Measurements from ENCODE around the gene SAMD4B. TPM values are rescaled to one million over a fixed set of nuclear protein-coding genes. Genes with fewer than 3 reads are reported as not detected.

The SAMD4B gene
- total RNA-seq, 1 donor from 2014 or later, result 21.8 TPM

DNA sequence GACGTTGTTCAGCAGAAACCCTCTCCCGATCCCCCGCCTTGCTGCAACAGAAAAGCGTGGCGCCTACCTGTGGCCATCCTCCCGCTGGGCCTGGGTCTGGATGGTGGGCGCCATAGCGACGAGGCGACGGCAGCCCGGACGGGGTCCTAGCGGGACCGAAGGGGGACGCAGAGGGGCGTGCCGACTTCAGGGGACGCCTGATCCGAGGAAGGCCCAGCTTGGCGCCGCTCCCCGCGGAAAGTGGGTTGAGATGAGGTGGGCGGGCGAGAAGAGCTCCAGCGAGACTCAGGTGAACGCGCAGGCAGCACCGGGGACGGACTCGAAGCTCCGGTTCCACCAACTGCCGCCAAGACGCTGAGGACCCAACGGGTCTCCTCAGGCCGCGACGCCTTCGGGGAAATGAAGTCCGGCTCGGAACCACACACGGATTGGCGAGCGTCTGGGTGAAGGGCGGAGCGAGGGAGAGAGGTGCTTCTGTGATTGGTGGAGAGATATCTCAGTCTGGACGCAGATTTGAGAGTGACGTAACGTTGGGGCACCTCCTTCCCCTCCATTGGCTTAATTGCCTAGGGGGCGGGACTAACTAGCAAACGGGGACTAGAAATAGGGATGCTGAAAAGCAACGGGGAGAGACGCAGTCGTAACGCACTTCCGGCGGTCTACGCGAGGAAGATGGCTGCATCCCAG is 48.7 kb downstream of the SAMD4B start, which contains the start of the genes MED29 and PAF1:
MED29 (plus strand) TSS at position 628 of the 687 bp plus-strand sequence; CDS start at position 673, 45 bp downstream.
PAF1 (minus strand) TSS at position 356 of the 687 bp plus-strand sequence; CDS start at position 114, 242 bp downstream.
- peak; percentile 99 to 100 for DNase-seq (ENCODE audit: low read depth in 2 of 2)

DNA sequence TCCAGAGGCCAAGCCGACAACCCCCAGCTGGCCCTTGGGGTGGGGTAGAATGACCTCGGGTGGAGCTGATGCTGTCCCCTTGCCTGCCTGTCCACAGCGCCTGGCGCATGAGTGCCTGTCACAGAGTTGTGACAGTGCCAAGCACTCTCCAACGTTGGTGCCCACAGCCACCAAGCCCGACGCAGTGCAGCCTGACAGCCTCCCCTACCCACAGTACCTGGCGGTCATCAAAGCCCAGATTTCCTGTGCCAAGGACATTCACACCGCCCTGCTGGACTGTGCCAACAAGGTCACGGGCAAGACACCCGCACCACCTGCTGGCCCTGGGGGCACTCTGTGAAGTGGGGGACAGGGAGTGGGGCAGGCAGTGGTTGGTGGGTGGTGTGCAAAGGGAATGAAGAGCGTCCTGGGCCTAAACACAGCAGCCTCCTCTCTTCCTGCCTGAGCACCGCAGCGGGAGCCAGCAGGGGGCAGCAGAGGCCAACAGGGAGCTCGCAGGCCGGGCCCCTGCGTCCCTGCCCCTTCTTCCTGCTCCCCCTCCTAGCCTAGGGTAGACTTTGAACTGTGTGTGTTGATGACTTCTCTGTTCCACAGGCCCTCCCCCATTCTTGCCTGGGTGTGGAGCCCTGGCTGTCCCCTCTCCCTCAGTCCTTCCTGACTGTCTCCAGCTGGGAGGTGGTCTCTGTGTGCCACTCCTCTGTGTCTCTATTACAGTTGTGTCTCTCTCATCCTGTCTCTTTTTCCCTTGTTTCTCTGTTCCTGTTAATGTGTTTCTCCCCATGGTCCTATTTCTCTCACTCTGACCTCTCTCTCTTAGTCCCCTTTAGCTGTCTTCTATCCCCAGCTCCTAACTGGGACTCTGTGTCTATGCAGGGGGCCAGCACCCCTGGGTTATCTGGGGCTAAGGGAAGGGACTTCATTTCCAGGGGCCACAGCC is 55.4 kb downstream of the SAMD4B start:
- peak; percentile 87 to 91 for DNase-seq (ENCODE audit: low read depth in 2 of 2)

DNA sequence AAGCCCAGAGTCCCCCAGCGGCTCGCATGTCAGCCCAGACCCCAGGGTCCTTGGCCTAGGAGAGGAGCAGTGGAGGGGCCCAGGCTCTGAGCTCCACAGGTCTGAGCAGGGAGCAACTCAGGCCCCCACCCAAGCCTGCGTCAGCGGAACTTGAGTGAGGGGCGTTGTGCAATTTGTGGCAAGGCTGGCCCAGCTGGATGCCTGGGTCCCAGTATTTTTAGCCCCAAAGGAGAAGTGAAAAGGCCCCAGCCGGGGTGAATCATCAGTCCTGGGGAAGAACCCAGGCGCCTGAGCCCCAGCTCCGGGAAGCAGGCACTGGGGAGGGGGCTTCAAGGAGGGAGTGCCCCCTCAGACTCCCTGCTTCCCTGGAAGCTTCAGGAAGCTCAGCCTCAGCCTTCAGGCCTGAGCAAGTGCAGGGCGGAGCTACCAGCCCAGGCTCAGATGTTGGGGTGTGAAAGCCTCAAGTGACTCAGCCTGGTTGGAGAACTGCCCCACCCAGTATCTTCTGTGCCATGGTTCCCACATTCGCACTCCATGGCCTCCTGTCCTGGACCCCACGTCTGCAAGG is 56.2 kb downstream of the SAMD4B start:
- peak in 1 of 2 donors; percentile 77 for DNase-seq (ENCODE audit: low read depth in 2 of 2)

DNA sequence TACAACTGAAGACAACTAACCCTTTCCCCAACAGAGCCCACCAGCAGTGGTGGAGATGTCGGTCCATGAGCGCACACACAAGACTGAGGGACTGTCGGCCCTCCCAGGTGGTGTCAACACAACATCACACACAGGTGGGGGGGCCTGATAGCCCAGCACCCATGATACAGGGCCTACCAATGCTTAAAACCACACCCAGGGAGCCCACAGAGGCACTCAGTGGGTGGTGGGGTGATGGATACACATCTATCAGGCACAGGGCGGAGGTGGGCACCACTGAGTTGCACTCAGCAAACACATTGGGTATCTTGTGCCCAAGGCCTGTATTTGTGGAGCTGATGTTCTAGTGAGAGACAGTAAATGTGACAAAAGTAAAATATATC is 57.4 kb downstream of the SAMD4B start:
- DNase-seq (ENCODE audit: low read depth in 2 of 2), result no peak

DNA sequence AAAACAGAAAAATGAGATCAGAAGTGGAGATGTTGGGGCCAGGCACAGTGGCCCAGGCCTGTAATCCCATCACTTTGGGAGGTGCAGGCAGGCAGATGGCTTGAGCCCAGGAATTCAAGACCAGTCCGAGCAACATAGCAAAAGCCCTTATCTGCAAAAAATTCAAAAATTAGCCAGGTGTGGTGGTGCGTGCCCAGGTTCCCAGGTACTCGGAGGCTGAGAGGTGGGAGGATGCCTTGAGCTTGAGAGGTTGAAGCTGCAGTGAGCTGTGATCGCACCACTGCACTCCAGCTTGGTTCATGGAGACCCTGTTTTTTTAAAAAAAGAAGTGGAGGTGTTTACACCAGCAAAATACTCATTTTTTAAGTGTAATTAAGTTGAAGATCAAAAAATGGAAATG is 57.8 kb downstream of the SAMD4B start:
- DNase-seq (ENCODE audit: low read depth in 2 of 2), result no peak

- no peak for DNase-seq (ENCODE audit: low read depth in 2 of 2)
These were observed 58.9 kb downstream of the SAMD4B start for GRCh38 chr19:39401070-39401548.

GRCh38 chr19:39401549-39402345 is 59.5 kb downstream of the SAMD4B start:
- DNase-seq (ENCODE audit: low read depth in 2 of 2), result peak in 1 of 2 donors; percentile 20

GRCh38 chr19:39402346-39403300 is 60.4 kb downstream of the SAMD4B start:
- peak; percentile 94 to 98 for DNase-seq (ENCODE audit: low read depth in 2 of 2)

DNA sequence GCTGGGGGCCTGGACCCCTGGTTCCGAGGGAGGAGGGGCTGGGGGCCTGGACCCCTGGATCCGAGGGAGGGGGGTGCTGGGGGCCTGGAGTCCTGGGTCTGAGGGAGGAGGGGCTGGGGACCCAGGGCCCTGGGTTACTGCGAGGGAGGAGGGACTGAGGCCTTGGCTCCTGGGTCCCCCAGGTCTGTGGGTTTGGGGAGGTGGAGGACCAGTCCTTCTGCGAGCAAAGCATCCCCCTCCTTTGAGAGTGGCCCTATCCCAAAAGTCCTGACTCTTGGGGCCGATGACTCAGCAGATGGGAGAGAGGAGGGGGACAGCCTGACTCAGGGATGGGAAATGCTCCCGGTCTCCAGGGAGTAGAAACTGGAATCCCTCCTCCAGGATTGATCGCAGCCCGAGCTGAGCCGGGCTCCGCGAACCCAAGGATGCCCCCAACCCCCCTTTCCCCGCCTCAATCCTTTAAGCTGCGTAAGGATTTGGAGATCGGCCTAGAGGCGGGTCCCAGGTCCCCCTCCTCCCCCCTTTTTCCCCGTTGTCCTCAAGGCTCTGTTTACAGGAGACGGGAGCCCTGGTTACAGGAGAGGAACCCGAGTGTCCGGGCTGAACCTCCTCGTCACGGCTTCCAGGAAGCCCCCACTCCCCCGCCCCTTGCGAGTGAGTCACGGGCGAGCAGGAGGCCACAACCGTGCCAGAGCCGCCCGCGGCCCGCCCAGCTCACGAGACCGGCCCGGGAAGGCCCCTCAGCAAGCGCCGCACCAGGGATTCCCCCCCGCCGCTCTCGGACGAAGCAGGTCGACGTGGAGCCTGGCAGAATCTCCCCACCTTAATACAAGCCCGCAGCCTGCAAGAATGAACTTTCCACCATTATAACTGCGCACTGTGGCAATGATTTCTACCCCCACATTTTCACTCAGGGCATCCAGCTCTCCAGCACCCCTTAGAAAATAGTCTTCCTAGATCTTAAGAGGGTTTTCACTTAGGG is 61.4 kb downstream of the SAMD4B start:
- peak; percentile 99 for DNase-seq (ENCODE audit: low read depth in 2 of 2)

- DNase-seq (ENCODE audit: low read depth in 2 of 2), result no peak
These were observed 63.2 kb downstream of the SAMD4B start for GRCh38 chr19:39405261-39405957.

DNA sequence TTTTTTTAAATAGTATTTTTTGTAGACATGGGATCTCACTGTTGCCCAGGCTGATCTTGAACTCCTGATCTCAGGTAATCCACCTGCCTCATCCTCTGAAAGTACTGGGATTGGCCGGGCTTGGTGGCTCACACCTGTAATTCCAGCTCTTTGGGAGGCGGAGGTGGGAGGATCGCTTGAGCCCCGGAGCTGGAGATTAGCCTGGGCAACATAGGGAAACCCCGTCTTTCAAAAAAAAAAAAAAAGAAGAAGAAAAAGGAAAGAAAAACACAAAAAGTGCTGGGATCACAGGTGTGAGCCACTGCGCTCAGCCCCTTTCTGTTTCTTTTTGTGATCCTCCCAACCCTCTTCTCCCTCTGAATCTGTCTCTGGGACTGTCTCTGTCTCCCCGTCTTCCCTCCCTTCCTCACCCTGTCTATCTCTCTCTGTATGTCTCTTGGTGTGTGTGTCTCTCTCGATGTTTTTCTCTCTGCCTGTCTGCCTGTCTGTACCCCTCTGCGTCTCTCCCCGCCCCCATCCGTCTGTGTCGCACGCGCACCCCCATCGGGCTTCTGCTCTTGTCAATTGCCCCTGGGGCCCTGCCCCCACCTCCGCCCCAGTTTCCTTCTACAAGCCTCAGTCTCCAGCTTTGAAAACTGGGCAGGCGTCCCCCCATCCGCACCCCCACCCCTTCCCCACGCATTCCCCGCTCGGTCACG is 63.9 kb downstream of the SAMD4B start:
- no peak for DNase-seq (ENCODE audit: low read depth in 2 of 2)

DNA sequence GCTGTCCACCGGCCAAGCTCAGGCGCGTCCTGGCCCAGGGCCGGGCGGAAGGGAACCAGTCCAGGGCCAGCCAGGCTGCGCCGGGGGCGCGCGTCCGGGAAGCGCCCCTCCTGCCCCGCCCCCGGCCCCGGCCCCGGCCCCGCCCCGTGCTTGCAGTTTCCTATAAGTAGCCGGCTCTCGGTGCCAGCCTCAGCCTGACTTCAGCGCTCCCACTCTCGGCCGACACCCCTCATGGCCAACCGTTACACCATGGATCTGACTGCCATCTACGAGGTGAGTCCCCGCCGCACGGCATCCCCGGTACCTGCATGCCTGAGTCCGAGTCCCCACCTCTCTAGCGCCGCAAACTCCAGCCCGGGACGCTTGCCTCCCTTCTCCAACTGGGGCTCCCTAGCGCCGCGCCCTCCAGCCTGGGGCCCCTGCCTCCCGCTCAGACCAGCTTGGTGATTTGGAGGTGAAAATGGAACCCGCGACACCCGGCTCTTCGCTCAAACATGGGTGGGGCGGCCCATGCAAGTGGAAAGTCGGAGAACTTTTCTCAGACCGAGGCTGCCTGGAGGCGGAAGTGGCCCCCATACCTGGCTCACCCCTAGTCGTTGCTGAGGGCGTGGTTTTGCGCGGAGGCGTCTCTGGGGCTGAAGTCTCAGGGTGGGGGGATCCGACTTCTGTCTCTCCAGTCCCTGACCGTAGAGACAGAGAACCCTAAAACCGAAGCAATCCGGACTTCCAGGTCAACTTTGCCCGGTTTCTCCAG is 64.6 kb downstream of the SAMD4B start, which contains the start of gene ZFP36:
ZFP36 (plus strand) TSS at position 192 of the 754 bp plus-strand sequence; CDS start at position 250, 58 bp downstream.
- DNase-seq (ENCODE audit: low read depth in 2 of 2), result peak; percentile 84 to 94

- DNase-seq (ENCODE audit: low read depth in 2 of 2), result no peak
These were observed 65.1 kb downstream of the SAMD4B start for GRCh38 chr19:39407410-39407659.

DNA sequence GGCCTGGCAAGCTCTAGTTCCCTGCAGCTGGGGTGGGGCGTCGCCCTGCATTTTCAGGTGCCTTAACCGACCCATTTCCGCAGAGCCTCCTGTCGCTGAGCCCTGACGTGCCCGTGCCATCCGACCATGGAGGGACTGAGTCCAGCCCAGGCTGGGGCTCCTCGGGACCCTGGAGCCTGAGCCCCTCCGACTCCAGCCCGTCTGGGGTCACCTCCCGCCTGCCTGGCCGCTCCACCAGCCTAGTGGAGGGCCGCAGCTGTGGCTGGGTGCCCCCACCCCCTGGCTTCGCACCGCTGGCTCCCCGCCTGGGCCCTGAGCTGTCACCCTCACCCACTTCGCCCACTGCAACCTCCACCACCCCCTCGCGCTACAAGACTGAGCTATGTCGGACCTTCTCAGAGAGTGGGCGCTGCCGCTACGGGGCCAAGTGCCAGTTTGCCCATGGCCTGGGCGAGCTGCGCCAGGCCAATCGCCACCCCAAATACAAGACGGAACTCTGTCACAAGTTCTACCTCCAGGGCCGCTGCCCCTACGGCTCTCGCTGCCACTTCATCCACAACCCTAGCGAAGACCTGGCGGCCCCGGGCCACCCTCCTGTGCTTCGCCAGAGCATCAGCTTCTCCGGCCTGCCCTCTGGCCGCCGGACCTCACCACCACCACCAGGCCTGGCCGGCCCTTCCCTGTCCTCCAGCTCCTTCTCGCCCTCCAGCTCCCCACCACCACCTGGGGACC is 65.6 kb downstream of the SAMD4B start:
- DNase-seq (ENCODE audit: low read depth in 2 of 2), result peak; percentile 36 to 41

DNA sequence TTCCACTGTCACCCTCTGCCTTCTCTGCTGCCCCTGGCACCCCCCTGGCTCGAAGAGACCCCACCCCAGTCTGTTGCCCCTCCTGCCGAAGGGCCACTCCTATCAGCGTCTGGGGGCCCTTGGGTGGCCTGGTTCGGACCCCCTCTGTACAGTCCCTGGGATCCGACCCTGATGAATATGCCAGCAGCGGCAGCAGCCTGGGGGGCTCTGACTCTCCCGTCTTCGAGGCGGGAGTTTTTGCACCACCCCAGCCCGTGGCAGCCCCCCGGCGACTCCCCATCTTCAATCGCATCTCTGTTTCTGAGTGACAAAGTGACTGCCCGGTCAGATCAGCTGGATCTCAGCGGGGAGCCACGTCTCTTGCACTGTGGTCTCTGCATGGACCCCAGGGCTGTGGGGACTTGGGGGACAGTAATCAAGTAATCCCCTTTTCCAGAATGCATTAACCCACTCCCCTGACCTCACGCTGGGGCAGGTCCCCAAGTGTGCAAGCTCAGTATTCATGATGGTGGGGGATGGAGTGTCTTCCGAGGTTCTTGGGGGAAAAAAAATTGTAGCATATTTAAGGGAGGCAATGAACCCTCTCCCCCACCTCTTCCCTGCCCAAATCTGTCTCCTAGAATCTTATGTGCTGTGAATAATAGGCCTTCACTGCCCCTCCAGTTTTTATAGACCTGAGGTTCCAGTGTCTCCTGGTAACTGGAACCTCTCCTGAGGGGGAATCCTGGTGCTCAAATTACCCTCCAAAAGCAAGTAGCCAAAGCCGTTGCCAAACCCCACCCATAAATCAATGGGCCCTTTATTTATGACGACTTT is 66.4 kb downstream of the SAMD4B start:
- DNase-seq (ENCODE audit: low read depth in 2 of 2), result peak; percentile 44 to 69
